ENCODE results near the gene PRKG2. TPM values are rescaled to one million over a fixed set of nuclear protein-coding genes. Genes with fewer than 3 reads are reported as not detected.
A peak's percentile ranks its signal among the peaks of the same experiment; 100 is the strongest.

PRKG2 gene
- total and polyA plus RNA-seq, 12 donors, result 0.17 to 0.51 (median 0.20) TPM; not detected in 9

DNA sequence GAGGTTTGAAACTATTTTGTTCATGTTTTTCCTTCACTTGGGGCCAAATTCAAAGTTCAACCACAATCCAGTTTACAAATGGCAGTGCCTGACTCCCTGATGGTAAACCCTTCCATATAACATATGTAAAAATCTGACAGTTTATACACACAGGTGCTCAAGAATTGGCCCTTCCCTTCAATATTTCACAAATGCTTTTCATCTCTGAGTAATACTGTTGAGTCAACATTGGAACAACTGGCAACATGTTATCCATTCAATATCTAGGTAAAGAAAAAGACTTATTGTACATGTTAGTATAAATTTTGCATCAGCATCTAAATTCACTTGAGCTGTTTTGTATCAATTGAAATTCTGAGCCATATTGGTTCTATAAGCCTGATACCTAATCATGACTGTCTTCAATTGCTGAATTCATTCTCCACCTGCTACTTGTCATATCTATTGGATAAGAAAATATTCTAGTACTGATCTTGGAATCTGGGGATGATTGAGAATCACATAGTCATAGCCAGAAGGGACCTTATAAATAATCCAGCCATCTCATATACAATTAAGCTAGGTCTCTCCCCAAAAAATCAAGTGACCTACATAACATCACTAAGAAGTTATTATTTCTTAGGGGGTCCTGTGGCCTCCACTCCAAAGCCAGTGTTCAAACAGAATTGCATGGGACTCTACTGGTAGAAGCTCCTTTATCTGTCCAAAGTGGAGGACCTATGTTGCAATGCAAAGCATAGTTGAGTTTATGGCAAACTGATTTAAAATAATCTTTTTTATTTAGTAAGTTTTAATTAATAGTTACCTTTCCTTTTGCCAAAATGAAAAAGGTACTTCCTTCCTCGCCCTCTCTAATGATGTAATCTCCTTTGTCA, 61.9 kb downstream of the PRKG2 start:
- no peak for ATAC-seq
- no peak for DNase-seq
- no peaks in the 10 kb centered on the region for H3K36me3 ChIP-seq
- H3K4me3 ChIP-seq, result peak overlapping the region in 2 of 10 donors; percentile 37 to 49
- 71 to 83% methylated on average over 1 of the region's 1 CpG for WGBS, 2 donors
- TF ChIP-seq, protein P1, sequence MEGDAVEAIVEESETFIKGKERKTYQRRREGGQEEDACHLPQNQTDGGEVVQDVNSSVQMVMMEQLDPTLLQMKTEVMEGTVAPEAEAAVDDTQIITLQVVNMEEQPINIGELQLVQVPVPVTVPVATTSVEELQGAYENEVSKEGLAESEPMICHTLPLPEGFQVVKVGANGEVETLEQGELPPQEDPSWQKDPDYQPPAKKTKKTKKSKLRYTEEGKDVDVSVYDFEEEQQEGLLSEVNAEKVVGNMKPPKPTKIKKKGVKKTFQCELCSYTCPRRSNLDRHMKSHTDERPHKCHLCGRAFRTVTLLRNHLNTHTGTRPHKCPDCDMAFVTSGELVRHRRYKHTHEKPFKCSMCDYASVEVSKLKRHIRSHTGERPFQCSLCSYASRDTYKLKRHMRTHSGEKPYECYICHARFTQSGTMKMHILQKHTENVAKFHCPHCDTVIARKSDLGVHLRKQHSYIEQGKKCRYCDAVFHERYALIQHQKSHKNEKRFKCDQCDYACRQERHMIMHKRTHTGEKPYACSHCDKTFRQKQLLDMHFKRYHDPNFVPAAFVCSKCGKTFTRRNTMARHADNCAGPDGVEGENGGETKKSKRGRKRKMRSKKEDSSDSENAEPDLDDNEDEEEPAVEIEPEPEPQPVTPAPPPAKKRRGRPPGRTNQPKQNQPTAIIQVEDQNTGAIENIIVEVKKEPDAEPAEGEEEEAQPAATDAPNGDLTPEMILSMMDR (IDR thresholded peaks at IDR 0.05), result no peak
- no peaks in the 10 kb centered on the region for H3K27me3 ChIP-seq
- H3K4me1 ChIP-seq, result no peaks in the 10 kb centered on the region
- H3K9me3 ChIP-seq, result peaks cover 0 to 9% (median 0%) of the 10 kb centered on the region in 11 donors
- H3K27ac ChIP-seq, result no peak overlapping the region
- intact Hi-C loops (cut with DNase I), result no loop called here

DNA sequence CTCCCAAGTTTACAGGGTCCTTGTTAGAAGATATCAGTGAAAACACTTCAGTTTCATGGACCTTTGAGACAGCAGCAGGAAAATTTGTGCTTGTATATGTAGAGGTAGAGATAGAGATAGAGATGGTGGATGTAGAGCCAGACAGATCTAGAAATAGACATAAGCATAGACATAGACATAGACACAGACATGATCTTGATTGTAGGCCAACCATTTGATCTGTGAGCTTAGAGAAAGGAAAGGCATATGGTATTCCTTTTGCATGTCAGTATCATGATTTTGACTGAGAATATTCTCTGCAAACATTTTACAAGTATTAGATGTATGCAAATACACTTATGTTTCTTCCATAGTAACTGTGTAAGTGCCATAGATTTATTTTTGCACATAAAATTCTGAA, 65.0 kb downstream of the PRKG2 start:
- H3K4me3 ChIP-seq, result no peak overlapping the region
- no peaks in the 10 kb centered on the region for H3K27me3 ChIP-seq
- TF ChIP-seq, protein P1 (IDR thresholded peaks at IDR 0.05), result no peak
- intact Hi-C loops (cut with DNase I), result loop anchor here in 1 of 10 donors (2.0 kb wide), 1 partner anchor 19 kb away; no protein-coding TSS in a partner anchor
- ATAC-seq, result no peak
- no peak overlapping the region for H3K27ac ChIP-seq
- H3K4me1 ChIP-seq, result no peaks in the 10 kb centered on the region
- H3K9me3 ChIP-seq, result no peaks in the 10 kb centered on the region
- no peaks in the 10 kb centered on the region for H3K36me3 ChIP-seq
- no peak for DNase-seq

DNA sequence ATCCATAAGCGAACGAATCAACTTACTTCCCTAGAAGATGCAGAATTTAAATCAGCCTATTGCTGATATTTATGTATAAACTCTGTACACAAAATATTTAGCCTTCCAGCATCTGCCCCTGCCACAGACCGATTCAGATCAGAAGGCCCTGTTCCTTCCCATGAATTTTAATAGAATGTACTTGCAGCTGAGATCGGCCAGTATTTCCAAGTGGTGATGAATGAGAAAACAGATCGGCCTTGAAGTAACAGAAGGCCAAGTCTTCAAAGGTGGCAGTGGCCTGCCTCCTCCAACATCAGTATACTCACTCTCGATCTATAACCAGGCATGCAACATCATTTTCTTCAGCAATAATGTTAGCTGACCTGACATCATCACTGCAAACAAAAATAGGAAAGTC, 66.4 kb downstream of the PRKG2 start:
- WGBS, 2 donors, result 85 to 90% methylated on average over 6 of the region's 6 CpGs
- H3K27me3 ChIP-seq, result no peaks in the 10 kb centered on the region
- DNase-seq (no peak), ATAC-seq (no peak)
- H3K36me3 ChIP-seq, result no peaks in the 10 kb centered on the region
- H3K27ac ChIP-seq, result no peak overlapping the region
- no peaks in the 10 kb centered on the region for H3K4me1 ChIP-seq
- no peak overlapping the region for H3K4me3 ChIP-seq
- intact Hi-C loops (cut with DNase I), result loop anchor here in 1 of 10 donors (2.0 kb wide), 1 partner anchor 20 kb away; no protein-coding TSS in a partner anchor
- TF ChIP-seq, protein P1 (IDR thresholded peaks at IDR 0.05), result no peak
- H3K9me3 ChIP-seq, result no peaks in the 10 kb centered on the region

DNA sequence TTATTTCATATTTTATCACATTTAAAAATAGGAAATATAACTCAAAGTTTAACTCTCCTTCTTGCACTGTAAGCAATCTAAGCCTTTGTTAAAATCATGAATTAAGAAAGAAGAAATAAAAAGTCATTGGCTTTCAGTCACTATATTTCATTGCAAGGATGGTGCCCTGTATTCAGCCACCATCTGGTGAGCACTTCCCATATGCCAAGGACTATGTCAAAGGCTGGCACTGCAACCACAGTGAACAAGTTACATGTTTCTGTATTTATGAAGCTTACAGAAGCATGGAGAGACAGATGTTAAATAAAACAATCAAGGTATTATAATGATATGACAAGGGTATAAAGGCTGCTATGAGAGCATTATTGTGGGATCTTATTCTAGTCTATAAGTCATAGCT, 68.6 kb downstream of the PRKG2 start:
- ATAC-seq, result no peak
- intact Hi-C loops (cut with DNase I), result no loop called here

More for the DNA sequence above, 68.6 kb downstream of the PRKG2 start:
- no peaks in the 10 kb centered on the region for H3K9me3 ChIP-seq
- no peak overlapping the region for H3K27ac ChIP-seq
- H3K36me3 ChIP-seq, result no peaks in the 10 kb centered on the region
- no peak for DNase-seq
- no peaks in the 10 kb centered on the region for H3K4me1 ChIP-seq
- H3K4me3 ChIP-seq, result no peak overlapping the region
- TF ChIP-seq, protein P1 (IDR thresholded peaks at IDR 0.05), result no peak
- H3K27me3 ChIP-seq, result no peaks in the 10 kb centered on the region
